Peyer's patch (tissue), 4 donors: ENCODE results near the gene TMA7.

Experiments
- CTCF ChIP-seq, 6 experiments: fragments of 450-650 bp in 4 of 6; fragments of 200-600 bp in 2 of 6; sonication (generic) in 1 of 6; IDR thresholded peaks; one replicate each; pipeline ENCODE4 v1.5.1; 2017 to 2019; ENCODE audit warnings: antibody characterized with exemption in 6 of 6, mild to moderate bottlenecking in 3 of 6, moderate library complexity in 1 of 6
- POLR2A ChIP-seq, 2 donors: fragments of 450-650 bp; IDR thresholded peaks; one replicate each; pipeline ENCODE4 v1.5.1; 2017; ENCODE audit warnings: antibody characterized with exemption in 2 of 2, mild to moderate bottlenecking in 2 of 2, moderate library complexity in 2 of 2

GRCh38 chr3:48437812-48438211 is 2.2 kb upstream of the TMA7 start:
- TF ChIP-seq CTCF (IDR thresholded peaks at IDR 0.05) (no peak), POLR2A (IDR thresholded peaks at IDR 0.05) (no peak)
